GM18505 (cell line): ENCODE measurements around the gene KCNK1.

Experiments
- ATAC-seq: cut with Tn5 transposase; IDR thresholded peaks from one replicate; pipeline ENCODE4 v1.9.1; 2021; ENCODE audit not compliant: unreplicated experiment
- POLR2A ChIP-seq: IDR thresholded peaks from 4 replicates; pipeline ENCODE4 v1.6.1; 2011; ENCODE audit warnings: borderline replicate concordance; ENCODE audit not compliant: insufficient read depth, insufficient read length; ENCODE audit errors: extremely low read depth

KCNK1 gene

DNA sequence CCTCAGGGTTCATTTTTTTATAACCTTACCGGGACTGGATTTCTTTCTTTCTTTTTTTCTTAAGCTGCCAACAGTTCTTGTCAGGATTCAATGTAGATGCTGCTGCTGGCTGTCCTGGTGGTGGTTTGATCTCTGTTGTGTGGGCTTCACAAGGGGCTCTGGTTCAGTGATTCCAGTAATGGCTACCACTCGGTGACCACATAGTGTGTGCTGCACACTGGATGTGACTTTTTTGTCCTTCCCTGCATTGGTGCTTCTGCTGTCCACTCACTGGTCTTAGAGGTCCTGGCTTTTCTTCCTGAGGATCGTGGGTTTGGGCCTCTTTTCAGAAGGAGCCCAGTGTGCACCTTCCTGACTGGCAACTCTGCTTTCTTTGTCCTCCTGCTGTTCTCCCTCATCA, 18.5 kb downstream of the KCNK1 start:
- ATAC-seq, result no peak
- no peak for TF ChIP-seq POLR2A

DNA sequence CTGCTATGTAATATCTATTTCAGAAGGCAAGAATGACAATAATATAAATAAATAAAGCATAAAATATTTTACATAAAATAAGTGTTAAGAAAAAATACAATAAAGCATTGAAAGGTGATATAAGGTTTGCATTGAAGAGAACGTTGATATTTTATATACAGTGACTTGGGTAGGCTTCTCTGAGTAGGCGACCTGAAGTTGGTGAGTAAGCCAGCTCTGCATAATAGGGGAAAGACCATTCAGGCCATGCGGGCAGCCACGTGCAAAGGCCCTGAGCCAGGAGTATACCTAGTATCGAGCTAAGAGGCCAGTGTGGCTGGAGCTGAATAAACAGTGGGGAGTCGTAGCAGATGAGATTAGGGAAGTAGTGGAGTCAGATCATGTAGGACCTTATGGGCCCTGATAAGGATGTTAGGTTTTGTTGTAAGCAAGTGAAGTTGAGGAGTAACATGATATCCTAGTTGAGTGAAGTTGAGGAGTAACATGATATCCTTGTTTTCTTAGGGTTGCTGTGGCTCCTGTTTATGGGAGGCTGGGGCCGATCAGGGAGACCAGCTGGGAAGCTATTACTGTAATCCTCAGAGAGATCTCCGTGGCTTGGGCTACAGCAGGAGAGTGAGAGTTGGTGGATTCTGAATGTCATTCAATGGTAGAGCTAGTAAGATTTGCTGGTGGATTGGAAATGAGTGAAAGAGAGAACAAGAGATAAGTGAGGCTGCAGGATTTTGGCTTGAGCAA, 22.0 kb downstream of the KCNK1 start:
- TF ChIP-seq POLR2A, result no peak
- no peak for ATAC-seq

DNA sequence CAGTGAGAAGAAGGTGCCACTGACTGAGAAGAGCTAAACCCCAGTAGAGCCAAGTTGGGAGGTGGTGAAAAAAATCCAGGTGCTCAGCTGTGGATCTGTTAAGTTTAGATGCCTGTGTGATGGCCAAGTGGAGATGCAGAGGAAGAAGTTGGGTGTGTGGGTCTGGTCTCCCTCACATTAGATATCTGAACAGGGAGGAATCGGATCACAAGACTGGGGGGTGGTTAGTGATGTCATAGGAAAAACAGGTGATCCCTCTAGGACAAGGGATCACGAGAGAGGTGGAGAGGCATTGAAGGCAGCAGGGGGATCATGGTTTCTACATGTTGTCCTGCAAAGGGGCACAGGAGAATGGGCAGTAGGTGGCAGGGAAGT, 22.6 kb downstream of the KCNK1 start:
- no peak for ATAC-seq
- no peak for TF ChIP-seq POLR2A

DNA sequence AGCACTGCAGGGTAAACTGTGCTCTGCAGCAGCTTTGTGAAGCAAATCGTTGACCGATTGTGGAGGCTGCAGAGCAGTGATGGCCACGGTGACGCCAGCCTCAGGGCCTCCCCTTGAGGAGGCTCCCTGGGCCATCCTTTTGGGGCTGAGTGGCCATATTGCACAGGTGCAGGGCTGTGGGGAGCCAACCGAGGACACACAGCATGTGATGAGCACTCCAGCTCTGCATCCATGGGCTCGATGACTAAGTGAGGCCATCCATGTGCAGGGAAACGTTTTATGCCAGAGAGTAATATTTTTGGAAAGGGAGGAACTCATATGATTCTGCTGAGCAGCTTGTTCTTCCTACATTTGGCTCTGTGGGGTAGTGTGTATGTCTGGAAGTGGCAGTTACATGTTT, 24.6 kb downstream of the KCNK1 start:
- no peak for TF ChIP-seq POLR2A
- no peak for ATAC-seq

DNA sequence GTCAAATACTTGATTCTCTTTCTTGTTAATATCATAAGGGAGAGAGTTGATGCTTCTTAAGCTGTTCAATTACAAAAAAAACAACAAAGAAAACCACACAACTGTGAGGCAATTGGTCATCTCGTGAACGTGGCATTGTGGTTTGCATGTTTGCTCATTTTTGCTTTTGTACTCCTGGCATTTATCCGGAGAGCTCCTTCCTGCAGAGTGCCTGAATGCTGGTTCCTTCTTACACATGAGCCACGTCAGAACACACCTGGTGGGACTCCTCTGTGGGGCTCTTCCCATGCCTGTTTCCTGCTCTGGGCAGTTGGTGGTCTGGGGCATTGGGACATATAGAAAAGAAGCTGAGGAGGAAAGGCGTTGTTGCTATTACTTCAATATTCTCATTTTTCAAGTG, 25.7 kb downstream of the KCNK1 start:
- no peak for ATAC-seq
- TF ChIP-seq POLR2A, result no peak

DNA sequence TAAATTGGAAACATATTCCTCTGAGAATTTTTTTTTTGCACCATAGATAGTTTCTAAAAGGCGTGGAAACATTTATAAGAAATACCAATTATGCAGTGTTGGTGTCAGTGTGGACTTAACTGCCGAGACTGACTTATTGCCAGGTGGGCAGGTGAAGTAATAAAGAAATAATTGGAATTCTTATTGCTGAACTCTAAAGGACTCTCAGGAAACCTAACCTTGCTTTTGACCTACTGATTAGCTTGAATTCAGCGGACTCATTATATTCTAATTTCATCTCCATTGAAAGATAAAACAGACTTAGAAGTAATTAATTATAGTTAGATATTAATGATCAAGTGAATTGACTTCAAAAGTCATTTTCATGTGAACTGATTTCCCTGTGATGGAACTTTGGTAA, 26.3 kb downstream of the KCNK1 start:
- ATAC-seq, result no peak
- TF ChIP-seq POLR2A, result no peak

DNA sequence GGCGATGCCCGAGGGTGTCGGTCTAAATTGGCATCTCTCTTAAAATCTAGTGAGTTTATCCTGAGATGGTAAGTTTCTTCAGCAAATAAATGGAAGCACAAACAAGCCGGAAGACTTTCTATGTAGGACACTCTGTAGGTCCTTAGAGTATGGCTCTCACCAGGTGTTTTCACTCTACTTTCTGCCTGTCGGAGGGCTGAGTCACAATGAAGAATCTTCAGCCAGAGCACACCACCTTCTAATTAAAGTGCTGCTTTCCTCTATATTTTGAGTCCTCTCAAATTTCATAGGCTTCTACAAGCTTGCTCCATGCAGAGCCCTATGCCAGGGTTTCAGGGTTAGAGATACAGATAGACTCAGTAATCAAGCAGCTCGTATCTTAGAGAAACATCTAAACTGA, 27.1 kb downstream of the KCNK1 start:
- no peak for ATAC-seq

DNA sequence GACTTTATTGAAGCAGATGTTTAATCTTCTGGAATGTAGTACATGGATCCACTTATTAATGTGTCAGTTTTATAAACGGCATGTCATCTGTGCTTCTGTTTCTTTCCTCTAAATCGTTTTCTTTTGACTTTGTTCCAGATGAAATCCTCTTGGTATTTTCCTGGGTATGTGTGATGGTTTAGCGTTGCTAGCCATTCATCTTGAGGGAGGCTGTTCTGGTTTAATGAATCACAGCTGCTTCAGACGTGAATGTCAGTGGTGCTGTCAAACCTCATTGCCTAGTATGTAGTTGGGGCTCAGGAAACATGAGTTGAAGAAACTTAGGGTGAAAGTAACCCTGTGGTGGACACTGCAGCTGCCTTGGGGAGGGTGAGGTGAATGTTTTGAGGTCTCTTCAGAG, 33.2 kb downstream of the KCNK1 start:
- no peak for TF ChIP-seq POLR2A
- no peak for ATAC-seq

More for the DNA sequence above, 27.1 kb downstream of the KCNK1 start:
- TF ChIP-seq POLR2A, result no peak

DNA sequence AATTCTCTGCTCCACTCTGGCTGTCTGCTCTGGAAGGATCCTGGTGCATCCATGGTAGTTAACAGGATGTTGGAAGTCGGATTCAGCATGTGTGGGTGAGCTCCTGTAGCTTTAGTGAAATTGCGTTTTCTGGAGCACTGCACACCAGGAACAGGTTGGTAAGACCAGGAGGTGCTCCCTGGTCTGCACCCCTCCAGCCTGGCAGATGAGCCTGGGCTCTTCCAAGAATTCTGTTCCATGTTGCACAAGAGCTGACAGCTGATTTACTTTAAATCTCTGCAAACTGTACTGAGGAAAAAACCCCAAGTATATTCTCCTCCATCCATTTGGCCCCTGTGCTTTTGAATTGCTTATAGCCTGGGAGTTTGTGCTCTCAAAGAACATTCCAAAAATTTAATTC, 33.7 kb downstream of the KCNK1 start:
- ATAC-seq, result no peak
- no peak for TF ChIP-seq POLR2A

DNA sequence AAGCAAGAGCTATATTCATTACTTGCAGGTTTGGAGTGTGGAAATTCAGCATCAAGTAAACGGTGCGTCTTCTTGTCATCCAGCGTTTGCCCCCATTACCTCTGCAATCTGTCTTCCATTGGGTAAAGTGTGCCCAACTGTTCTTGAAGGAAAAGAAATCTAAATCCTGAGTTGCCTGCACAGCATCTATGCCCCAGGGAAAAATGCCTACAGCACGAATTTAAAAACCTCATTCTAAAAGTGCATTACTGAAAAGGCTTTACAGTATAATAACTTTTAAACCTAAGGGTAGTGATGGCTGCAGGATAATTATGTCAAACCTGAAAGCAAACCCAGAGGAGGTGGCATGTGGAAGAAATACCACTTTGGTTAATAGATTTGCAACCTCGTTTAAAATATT, 37.2 kb downstream of the KCNK1 start:
- no peak for ATAC-seq
- TF ChIP-seq POLR2A, result no peak

DNA sequence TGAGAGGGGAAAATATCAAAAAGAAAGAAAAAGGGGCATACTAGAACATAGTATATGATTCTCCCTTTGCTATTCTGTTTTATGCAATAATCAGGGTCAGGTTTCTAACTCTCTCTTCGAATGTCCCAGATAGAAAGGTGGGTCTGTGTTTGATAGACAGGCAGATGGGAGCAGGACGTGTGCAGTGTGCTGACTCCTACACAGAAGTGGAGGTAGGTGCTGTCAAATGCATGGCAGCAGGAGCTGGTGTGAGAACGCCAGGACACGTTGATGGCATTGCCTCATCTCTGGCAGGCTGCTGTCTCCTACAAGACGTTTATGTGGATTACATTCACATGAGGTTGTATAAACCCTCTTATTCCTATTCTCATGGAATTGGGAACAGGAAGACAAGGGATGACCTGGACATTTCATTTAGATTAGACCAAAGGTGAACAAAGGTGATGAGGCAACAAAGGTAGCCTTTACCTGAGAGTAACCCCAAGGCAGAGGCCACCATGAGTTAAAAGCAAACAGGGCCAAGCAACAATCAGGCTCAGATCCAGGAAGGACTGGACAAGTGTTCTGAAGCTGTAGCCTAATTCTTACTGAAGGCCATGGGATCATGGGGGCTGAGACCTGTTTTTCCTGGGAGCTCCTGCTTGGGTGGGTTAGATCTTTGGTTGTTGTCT, 37.8 kb downstream of the KCNK1 start:
- no peak for TF ChIP-seq POLR2A
- no peak for ATAC-seq

DNA sequence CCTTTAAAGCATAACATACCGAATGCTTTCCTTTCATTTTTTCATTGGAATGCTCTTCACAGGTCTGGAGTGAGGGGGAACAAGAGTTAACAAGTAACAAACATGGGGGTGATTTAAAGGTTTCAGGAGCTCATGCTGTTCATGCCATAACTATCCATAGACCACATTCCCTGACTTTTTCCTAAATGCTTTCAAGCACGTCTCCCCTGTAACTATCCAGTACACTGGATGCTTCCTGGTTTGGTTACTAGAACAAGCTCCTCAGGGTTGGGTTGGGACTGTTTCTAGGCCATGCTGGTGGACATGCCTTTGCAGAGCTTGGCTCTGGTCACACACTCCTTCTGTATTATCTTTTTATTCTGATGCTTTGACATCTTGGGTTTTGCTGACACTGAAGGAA, 38.6 kb downstream of the KCNK1 start:
- no peak for TF ChIP-seq POLR2A
- ATAC-seq, result no peak

DNA sequence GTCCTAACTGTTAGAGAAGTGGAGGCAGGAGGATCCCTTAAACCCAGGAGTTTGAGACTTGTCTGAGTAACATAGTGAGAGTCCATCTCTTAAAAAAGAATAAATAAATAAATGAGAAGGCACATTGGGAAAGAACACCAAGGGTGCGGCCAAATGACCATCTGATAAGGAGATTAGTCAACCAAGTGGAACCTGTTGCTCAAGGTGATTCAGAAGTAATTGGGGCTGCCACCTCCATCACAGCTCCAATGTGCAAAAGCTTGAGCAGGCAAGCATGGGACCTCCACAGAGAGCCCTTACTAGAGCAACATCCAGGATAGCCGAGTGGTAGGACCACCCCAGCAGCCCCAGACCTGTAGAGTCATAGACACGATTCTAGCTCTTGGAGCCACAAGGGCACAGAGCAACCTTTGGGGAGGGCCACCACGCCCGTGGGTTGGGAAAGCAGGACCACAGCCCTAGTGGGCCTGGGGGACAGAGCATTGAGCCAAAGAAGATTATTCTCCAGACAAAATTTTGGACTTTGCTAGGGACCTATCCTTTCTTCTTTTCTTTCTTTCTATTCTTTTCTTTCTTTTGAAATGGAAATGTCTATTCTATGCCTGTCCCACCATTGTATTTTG, 40.9 kb downstream of the KCNK1 start:
- TF ChIP-seq POLR2A, result no peak
- no peak for ATAC-seq

DNA sequence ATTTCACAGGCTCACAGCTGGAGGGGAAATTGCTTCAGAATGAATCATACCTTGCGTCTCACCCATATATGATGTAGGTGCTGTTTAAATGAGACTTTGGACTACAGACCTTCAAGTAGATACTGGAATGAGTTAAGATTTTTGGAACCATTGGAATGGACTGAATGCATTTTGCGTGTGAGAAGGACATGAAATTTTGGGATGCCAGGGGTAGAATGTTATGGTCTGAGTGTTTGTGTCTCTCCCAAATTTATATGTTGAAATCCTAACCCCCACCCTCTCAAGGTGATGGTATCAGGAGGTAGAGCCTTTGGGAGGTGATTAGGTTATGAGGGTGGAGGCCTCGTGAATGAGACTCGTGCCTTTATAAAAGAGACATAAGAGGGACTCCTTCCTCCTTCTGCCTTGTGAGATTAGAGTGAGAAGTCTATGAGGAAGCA, 41.4 kb downstream of the KCNK1 start:
- TF ChIP-seq POLR2A, result no peak
- ATAC-seq, result no peak
